22Rv1 (cell line): Measurements from ENCODE around the gene KLHDC8A.
"Not testable (repeated sequence)": the region's sequence is repeated elsewhere in the genome, so short reads cannot be mapped to it uniquely, and the experiment has no call there.

Source experiments
- H3K27ac ChIP-seq: fragments of 450-650 bp; 2 replicates; pipeline ENCODE4 v1.5.1; 2017
- CTCF ChIP-seq: fragments of 450-650 bp; IDR thresholded peaks from 2 replicates; pipeline ENCODE4 v1.5.1; 2017; ENCODE audit warnings: mild to moderate bottlenecking
- ZFX ChIP-seq: fragments of 450-650 bp; IDR thresholded peaks from 2 replicates; pipeline ENCODE4 v1.6.1; 2017; ENCODE audit warnings: antibody characterized with exemption, borderline replicate concordance

Gene KLHDC8A

GRCh38 chr1:205300149-205300548 lies 56.6 kb downstream of the KLHDC8A start:
- TF ChIP-seq ZFX (no peak), CTCF (no peak)
- H3K27ac ChIP-seq, result peak overlapping the region; percentile 21; the same call in 1 of the 2 replicates

- no peak overlapping the region for H3K27ac ChIP-seq
- no peak for TF ChIP-seq CTCF
- no peak for TF ChIP-seq ZFX
Measured at GRCh38 chr1:205298191-205298994, 58.3 kb downstream of the KLHDC8A start.

GRCh38 chr1:205297546-205298177 lies 59.1 kb downstream of the KLHDC8A start:
- not testable (repeated sequence) for H3K27ac ChIP-seq

GRCh38 chr1:205296154-205296553 lies 60.6 kb downstream of the KLHDC8A start:
- TF ChIP-seq ZFX, result no peak
- TF ChIP-seq CTCF, result no peak
- no peak overlapping the region for H3K27ac ChIP-seq

GRCh38 chr1:205294934-205295333 lies 61.8 kb downstream of the KLHDC8A start:
- H3K27ac ChIP-seq, result no peak overlapping the region
- no peak for TF ChIP-seq CTCF
- TF ChIP-seq ZFX, result no peak

- TF ChIP-seq CTCF (no peak), ZFX (no peak)
- H3K27ac ChIP-seq, result no peak overlapping the region
Measured at GRCh38 chr1:205294175-205294917, 62.4 kb downstream of the KLHDC8A start.

- H3K27ac ChIP-seq, result no peak overlapping the region
- TF ChIP-seq ZFX (no peak), CTCF (no peak)
Measured at GRCh38 chr1:205293350-205294074, 63.2 kb downstream of the KLHDC8A start.
